ENCODE data around the gene SLC35F3.

The SLC35F3 gene

DNA sequence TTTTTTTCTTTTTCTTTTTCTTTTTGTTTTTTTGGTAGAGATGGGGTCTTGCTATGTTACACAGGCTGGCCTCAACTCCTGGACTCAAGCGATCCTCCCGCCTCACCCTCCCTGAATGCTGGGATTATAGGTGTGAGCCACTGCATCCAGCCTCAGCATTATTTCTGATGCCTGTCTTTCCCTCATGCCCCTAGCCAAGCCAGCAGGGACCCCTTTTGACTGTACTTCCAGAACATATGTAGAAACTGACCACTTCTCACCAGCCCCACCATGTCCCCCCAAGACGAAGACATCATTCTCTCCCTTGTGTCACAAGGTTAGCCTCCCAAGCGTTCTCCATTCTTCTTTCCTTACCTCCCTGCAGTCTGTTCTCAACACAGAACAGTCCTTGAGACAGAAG is 360.8 kb downstream of the SLC35F3 start:
- no peak for DNase-seq

- no peak for DNase-seq
These were observed 361.4 kb downstream of the SLC35F3 start for GRCh38 chr1:234265861-234266260.

GRCh38 chr1:234270093-234270492 is 365.6 kb downstream of the SLC35F3 start:
- no peak for DNase-seq

DNA sequence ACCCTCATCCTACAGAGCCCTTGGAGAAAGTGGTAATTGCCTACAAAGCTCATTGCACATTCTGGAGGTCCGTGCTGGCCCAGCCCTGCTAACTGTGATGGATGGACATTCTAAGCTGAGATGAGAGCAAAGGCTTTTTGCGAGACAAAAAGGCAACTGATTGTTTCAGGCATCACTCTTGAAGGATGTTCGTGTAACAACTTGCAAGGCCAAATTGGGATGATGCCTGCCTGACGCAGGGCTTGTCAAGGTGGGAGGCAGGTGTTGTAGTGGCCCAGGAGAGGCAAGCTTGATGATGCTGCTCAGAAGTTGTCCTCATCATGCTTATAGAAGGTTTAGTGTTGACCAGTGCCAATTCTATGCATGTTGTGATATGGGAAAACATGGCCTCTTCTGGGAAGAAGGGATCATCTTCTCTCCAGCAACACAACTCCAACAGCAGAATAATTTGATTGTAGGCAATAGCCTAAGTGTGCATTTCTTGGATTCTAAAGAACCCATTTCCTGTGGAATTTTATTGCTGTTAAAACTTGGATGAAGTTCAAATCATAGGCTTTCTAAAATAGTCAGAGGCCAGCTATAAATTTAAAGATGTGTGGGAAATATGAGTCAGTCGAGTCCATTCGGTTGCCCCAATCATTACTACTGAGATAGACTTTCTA is 366.2 kb downstream of the SLC35F3 start:
- DNase-seq: no peak

DNA sequence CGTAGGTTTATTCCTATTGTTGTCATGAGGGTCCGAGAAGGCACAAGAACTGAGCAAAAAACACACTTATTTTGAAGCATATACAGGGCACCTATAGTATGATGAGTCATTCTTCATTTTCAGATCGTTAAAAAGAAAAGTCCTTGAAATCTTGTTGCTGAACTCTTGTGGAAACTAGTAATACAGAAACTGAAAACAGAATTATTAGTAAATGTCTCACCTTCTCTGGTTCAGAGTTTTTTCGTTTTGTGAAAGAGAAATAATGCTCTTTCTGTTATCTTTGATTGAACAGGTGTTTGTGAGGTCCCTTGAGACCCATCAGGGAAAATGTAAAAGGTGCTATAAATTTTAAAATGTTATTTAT is 366.7 kb downstream of the SLC35F3 start:
- DNase-seq: no peak

DNA sequence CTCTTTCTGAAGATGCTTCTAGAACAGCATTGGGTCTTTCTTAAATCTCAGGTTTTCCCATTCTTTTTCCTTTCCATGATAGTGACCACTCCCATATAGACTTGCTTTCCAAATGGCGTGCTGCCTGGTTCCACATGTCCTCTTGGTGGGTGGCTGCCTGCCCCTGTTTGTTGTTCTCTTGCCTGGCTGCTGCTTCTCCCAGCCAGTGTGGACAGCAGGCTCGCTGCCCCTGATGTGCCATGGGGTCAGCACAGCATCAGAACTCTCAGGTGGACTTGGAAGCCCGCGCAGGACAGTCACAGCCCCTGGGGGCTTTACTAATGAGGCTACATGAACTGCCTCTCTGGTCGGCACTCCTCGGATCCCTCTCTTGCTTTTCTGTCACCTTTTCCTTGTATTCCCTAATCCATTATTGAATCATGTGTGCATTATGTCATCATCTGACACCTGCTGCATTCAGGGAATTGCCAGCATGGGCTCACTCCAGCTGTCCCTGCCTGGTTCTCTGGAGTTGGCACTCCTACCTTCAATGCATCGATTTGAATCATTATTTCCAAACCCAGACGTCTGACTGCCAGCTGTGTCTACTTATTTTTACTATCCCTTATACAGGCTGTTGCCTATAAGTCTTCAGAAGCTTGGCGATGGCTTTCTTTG is 368.3 kb downstream of the SLC35F3 start:
- no peak for DNase-seq

GRCh38 chr1:234273981-234274380 is 369.5 kb downstream of the SLC35F3 start:
- no peak for DNase-seq

DNA sequence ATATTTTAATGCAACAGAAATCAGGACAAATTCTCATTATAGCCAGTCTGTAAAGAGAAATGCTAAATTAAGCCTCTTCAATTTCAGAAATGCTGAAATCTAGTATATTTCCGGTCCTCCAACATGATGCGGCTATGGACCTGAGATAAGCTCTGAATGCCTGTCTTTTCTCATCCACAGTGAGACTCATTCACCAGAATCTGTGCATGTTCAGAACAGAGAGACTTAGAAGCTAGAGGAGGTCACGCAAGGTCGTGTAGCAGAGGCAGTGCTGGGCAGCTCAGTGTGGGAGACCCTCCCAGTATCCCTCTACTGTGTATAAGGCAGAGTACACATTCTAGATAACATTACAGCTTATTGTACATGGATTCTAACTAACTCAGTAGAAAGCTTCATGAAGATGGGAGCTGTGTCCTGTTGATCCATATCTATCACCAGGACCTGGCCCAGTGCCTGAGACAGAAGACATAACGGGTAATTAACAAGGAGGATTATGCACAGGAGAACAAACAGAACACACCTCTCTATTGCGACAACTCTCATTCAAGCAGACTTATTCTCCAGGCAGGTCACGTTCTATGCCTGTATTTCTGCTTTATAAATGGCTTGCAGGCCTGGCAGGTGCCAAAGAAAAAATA is 371.8 kb downstream of the SLC35F3 start:
- no peak for DNase-seq

DNA sequence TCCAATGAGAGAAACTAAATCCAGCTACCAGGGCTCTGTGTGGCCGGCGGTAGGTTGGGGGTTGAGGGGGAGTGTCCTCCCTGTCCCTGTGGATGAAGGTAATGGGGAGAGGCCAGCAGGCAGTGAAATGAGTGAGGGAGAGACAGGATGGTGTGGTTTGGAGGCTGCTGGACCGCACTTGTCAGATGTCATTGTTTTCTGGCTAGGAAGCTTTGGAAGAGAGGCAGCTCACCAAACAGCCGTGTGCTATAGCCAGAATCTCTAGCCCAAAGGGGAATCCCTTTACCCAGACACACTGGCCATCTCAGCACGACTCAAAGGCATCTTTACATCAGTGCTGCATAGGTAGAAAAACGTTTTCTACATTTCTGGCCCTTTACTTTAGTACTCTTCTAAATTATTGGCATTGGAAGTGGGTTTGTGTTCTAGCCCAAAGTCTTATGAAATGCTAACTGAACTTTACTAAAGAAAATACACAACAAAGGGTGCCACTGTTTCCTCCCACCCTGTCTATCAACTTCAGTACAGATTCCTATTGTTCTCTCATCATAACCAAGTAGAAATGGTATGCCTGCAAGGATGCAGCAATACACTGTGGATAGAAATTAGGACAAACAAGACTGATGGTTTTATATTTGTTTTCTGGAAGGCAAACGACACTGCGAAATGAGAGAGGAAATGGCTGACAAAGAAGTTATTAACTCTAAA is 372.8 kb downstream of the SLC35F3 start:
- DNase-seq: no peak

DNA sequence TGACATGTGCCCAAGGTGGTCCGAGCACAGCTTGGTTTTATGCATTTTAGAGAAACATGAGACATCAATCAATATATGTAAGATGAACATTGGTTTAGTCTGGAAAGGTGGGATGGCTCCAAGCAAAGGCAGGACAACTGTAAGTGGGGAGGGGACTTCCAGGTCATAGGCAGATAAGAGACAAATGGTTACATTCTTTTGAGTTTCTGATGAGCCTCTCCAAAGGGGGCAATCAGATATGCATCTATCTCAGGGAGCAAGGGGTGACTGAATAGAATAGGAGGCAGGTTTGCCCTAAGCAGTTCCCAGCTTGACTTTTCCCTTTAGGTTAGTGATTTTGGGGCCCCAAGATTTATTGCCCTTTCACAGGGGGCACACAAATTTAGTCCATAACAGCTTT is 374.5 kb downstream of the SLC35F3 start:
- DNase-seq: no peak

- DNase-seq: no peak
These were observed 376.0 kb downstream of the SLC35F3 start for GRCh38 chr1:234280500-234280899.

- DNase-seq: no peak
These were observed 377.5 kb downstream of the SLC35F3 start for GRCh38 chr1:234281826-234282489.

DNA sequence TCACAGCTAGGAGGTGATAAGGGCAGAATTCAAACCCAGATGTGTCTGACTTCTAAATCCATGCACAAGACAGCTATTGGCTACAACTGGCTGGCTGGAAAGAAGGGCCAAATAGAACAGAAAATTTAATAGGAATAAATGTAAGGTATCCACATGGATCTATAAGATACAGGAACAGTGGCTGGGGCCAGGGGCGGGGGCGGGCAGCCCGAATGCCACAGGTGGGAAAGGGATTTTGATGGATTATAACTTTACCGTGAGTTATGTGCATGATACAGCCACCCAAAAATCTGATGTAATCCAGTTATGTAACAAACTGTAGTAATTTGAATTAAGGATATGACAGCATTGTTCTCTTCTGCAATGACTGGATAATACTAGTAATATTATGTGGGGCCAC is 381.7 kb downstream of the SLC35F3 start:
- no peak for DNase-seq

GRCh38 chr1:234288946-234289345 is 384.5 kb downstream of the SLC35F3 start:
- no peak for DNase-seq

- DNase-seq: no peak
These were observed 385.2 kb downstream of the SLC35F3 start for GRCh38 chr1:234289538-234290305.

DNA sequence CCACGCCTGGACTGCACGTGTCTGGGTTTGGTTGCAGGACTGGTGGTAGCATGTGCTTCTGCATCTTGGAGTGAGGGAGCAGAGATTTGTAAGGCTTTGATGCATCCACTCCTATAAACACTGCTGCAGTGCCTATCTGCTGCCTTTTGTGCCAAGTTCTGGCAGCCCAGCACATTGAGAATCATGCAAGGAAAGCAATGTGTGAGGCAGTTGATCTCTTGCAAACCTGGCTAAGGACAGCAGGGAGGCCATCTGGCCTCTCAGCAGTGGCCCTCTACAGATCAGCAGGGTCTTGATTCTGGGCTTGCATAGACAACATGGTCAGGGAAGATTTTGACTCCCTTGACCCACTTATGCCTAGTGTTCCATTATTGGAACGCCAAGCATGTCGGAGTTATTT is 387.5 kb downstream of the SLC35F3 start:
- no peak for DNase-seq

DNA sequence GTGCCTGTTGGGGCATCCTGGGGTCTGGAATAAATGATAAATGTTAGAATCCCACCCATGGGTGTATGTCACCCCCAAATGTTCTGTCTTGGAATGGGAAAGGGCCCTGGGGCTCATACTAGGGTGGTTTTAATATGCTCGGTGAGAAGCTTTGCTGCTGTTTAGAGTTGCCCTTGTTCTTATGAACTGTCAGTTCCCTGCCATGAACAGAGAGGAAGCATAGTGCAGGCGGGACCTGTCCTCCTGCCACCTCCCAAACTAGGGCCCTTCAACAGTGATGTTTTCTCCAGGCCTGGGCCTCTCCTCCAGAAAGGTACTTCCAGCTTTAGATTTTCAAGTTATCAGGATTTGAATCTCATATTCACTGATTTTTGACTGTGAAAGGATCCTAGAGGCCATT is 388.1 kb downstream of the SLC35F3 start:
- no peak for DNase-seq

GRCh38 chr1:234294109-234294817 is 389.8 kb downstream of the SLC35F3 start:
- no peak for DNase-seq

DNA sequence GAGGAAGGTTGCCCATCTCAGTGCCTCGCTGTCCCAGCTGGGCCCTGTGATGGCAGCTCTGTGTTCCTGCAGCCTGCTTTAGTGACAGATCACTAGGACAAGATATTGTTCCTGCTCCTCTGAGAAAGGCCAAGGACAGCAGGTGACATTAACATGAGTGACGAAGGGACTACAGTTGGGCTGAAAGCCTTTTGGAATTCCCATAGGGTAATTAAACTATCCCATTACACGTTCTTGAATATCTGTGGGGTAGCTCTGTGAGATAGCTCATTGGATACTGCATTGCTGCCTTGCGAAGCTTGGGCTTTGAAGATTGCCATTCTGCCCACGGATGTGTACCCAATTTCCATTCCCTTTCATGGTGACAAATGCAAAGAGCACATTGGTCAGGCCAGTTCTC is 390.6 kb downstream of the SLC35F3 start:
- DNase-seq: no peak

DNA sequence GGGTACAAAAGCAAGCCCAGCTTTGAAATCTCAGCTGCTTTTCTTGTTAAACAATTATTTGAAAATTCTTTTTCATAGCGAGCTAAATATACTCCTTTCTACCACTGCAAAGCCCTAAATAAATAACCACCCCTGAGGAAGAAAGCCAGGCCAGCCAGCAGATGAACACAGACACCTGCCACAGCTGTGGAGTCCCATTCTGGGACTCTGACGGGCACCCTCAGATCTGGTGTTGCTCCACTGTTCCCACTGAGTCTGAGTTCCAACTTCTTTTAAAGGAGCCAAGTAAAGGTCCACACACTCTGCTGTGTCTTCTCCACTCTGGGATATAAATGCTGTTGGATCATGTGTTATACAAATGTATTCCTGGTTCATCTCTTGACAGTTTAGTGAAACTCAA is 391.1 kb downstream of the SLC35F3 start:
- DNase-seq: no peak

GRCh38 chr1:234296496-234296895 is 392.0 kb downstream of the SLC35F3 start:
- no peak for DNase-seq

DNA sequence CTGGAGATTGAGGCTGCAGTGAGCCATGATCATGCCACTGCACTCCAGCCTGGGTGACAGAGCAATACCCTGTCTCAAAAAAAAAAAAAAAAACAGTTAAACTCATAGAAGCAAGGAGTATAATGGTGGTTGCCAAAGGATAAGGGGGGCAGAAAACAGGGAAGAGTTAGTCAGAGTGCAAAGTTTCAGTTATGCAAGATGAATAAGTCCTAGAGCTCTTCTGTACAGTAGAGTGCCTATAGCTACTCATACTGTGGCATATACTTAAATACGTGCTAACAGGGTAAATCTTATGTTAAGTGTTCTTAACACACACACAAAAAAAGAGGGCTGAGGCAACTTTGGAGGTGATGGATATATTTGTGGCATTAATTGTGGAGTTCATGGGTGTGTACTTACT is 393.2 kb downstream of the SLC35F3 start:
- DNase-seq: no peak
